ENCODE results near the gene IRF2BP1. TPM values are rescaled to one million over a fixed set of nuclear protein-coding genes. Genes with fewer than 3 reads are reported as not detected.

Gene IRF2BP1
- polyA plus RNA-seq, 3 donors: 2.0 to 3.9 (median 2.1) TPM

- H3K27me3 Mint-ChIP-seq (ENCODE audit: low read depth in 3 of 3): peaks cover 24 to 43% (median 31%) of the 10 kb centered on the region in 3 donors
- peak overlapping the region in 2 of 7 donors; percentile 16 to 23 for H3K27ac Mint-ChIP-seq
These were observed 25.4 kb upstream of the IRF2BP1 start for GRCh38 chr19:45911291-45911690.

GRCh38 chr19:45908956-45909355, 23.0 kb upstream of the IRF2BP1 start:
- H3K79me2 ChIP-seq (ENCODE audit: insufficient read depth, low read length): no peaks in the 10 kb centered on the region
- Mint-ChIP-seq H3K4me3 (no peak overlapping the region), H3K9me3 (peaks cover 0 to 1% (median 0%) of the 10 kb centered on the region in 7 donors), H3K27me3 (ENCODE audit: low read depth in 3 of 3) (peaks cover 21 to 47% (median 42%) of the 10 kb centered on the region in 3 donors), H3K4me1 (no peaks in the 10 kb centered on the region), H3K36me3 (no peaks in the 10 kb centered on the region), H3K27ac (no peak overlapping the region)
- TF ChIP-seq CTCF (IDR thresholded peaks at IDR 0.05): no peak
- no peaks in the 10 kb centered on the region for H3K36me3 ChIP-seq (replicated peaks in 1 of 2; ENCODE audit: control insufficient read depth in 1 of 2, insufficient read depth in 2 of 2, low read length in 2 of 2)
- H4K20me1 ChIP-seq (ENCODE audit: insufficient read depth, low read length): no peaks in the 10 kb centered on the region
- no peaks in the 10 kb centered on the region for H3K4me1 ChIP-seq (ENCODE audit: control insufficient read depth in 1 of 2, insufficient read depth in 2 of 2, low read length in 2 of 2)
- H3K4me3 ChIP-seq (replicated peaks in 1 of 3; ENCODE audit: low read depth in 2 of 3, low read length in 3 of 3): no peak overlapping the region
- H3K9ac ChIP-seq (ENCODE audit: insufficient read depth, low read length, poor library complexity, severe bottlenecking): no peak overlapping the region
- H3K27ac ChIP-seq (ENCODE audit: low read depth in 1 of 2, low read length in 2 of 2): no peak overlapping the region
- DNase-seq: no peak
- H2AFZ ChIP-seq (ENCODE audit: insufficient read depth, low read depth, low read length, poor library complexity, severe bottlenecking): no peak overlapping the region
- H3K27me3 ChIP-seq (ENCODE audit: control insufficient read depth in 2 of 2, insufficient read depth in 2 of 2, low read length in 2 of 2): peaks cover 0 to 2% of the 10 kb centered on the region in 2 donors
- intact Hi-C loops (cut with micrococcal nuclease): no loop called here
- whole genome bisulfite sequencing (ENCODE audit: insufficient coverage): 89% methylated on average over 4 of the region's 5 CpGs
- H3K4me2 ChIP-seq (replicated peaks; ENCODE audit: extremely low read depth, low read length, poor library complexity, severe bottlenecking): no peak overlapping the region
- H3K9me3 ChIP-seq (replicated peaks in 1 of 2; ENCODE audit: control insufficient read depth in 1 of 2, insufficient read depth in 1 of 2, low read length in 2 of 2): no peaks in the 10 kb centered on the region

More at GRCh38 chr19:45911291-45911690, 25.4 kb upstream of the IRF2BP1 start:
- no peaks in the 10 kb centered on the region for H3K9me3 ChIP-seq (replicated peaks in 1 of 2; ENCODE audit: control insufficient read depth in 1 of 2, insufficient read depth in 1 of 2, low read length in 2 of 2)
- H3K4me3 Mint-ChIP-seq: no peak overlapping the region
- no peak overlapping the region for H3K4me3 ChIP-seq (replicated peaks in 1 of 3; ENCODE audit: low read depth in 2 of 3, low read length in 3 of 3)
- H3K27ac ChIP-seq (ENCODE audit: low read depth in 1 of 2, low read length in 2 of 2): no peak overlapping the region
- peaks cover 0 to 2% of the 10 kb centered on the region in 2 donors for H3K27me3 ChIP-seq (ENCODE audit: control insufficient read depth in 2 of 2, insufficient read depth in 2 of 2, low read length in 2 of 2)
- WGBS (ENCODE audit: insufficient coverage): 92% methylated on average over 8 of the region's 8 CpGs
- H3K4me1 ChIP-seq (ENCODE audit: control insufficient read depth in 1 of 2, insufficient read depth in 2 of 2, low read length in 2 of 2): no peaks in the 10 kb centered on the region
- no peak overlapping the region for H3K4me2 ChIP-seq (replicated peaks; ENCODE audit: extremely low read depth, low read length, poor library complexity, severe bottlenecking)
- H3K4me1 Mint-ChIP-seq: no peaks in the 10 kb centered on the region
- no peaks in the 10 kb centered on the region for H4K20me1 ChIP-seq (ENCODE audit: insufficient read depth, low read length)
- H2AFZ ChIP-seq (ENCODE audit: insufficient read depth, low read depth, low read length, poor library complexity, severe bottlenecking): peak overlapping the region; percentile 0
- H3K36me3 Mint-ChIP-seq: no peaks in the 10 kb centered on the region
- H3K9ac ChIP-seq (ENCODE audit: insufficient read depth, low read length, poor library complexity, severe bottlenecking): no peak overlapping the region
- H3K79me2 ChIP-seq (ENCODE audit: insufficient read depth, low read length): no peaks in the 10 kb centered on the region
- no peak for TF ChIP-seq CTCF (IDR thresholded peaks at IDR 0.05)
- H3K9me3 Mint-ChIP-seq: no peaks in the 10 kb centered on the region
- no peak for DNase-seq
- no peaks in the 10 kb centered on the region for H3K36me3 ChIP-seq (replicated peaks in 1 of 2; ENCODE audit: control insufficient read depth in 1 of 2, insufficient read depth in 2 of 2, low read length in 2 of 2)
- intact Hi-C loops (cut with micrococcal nuclease): no loop called here

All from CD14-positive monocyte (primary cell).